Germinal center (tissue), 1 donor: Measurements from ENCODE around the gene ATRAID.
A peak's percentile ranks its signal among the peaks of the same experiment; 100 is the strongest.

ENCODE experiments used
- DNase-seq: peaks from one replicate; pipeline ENCODE4 v3.0.0; 2012; ENCODE audit warnings: mixed read lengths, low spot score

The ATRAID gene

GRCh38 chr2:27220091-27220490 lies 8.2 kb downstream of the ATRAID start:
- no peak for DNase-seq

GRCh38 chr2:27221166-27221565 lies 9.3 kb downstream of the ATRAID start:
- no peak for DNase-seq

GRCh38 chr2:27222407-27222806 lies 10.6 kb downstream of the ATRAID start:
- no peak for DNase-seq

GRCh38 chr2:27223416-27223815 lies 11.6 kb downstream of the ATRAID start:
- DNase-seq, result no peak

- DNase-seq, result no peak
Measured at GRCh38 chr2:27225526-27225925, 13.7 kb downstream of the ATRAID start.

- no peak for DNase-seq
Measured at GRCh38 chr2:27227501-27227900, 15.7 kb downstream of the ATRAID start.

GRCh38 chr2:27231921-27232320 lies 20.1 kb downstream of the ATRAID start:
- DNase-seq, result no peak

- DNase-seq, result no peak
Measured at GRCh38 chr2:27233341-27233740, 21.5 kb downstream of the ATRAID start.

GRCh38 chr2:27236136-27236535 lies 24.3 kb downstream of the ATRAID start:
- no peak for DNase-seq

GRCh38 chr2:27236626-27237025 lies 24.8 kb downstream of the ATRAID start:
- DNase-seq, result no peak

- no peak for DNase-seq
Measured at GRCh38 chr2:27237341-27237945, 25.6 kb downstream of the ATRAID start.

- DNase-seq, result no peak
Measured at GRCh38 chr2:27238976-27239375, 27.1 kb downstream of the ATRAID start.

GRCh38 chr2:27240406-27240805 lies 28.6 kb downstream of the ATRAID start:
- no peak for DNase-seq

- no peak for DNase-seq
Measured at GRCh38 chr2:27241761-27242613, 30.1 kb downstream of the ATRAID start.

- DNase-seq, result no peak
Measured at GRCh38 chr2:27242614-27242951, 30.7 kb downstream of the ATRAID start.

GRCh38 chr2:27243391-27244130 lies 31.7 kb downstream of the ATRAID start:
- DNase-seq, result no peak

GRCh38 chr2:27245116-27245515 lies 33.3 kb downstream of the ATRAID start:
- no peak for DNase-seq

GRCh38 chr2:27245626-27246025 lies 33.8 kb downstream of the ATRAID start:
- DNase-seq, result no peak

- DNase-seq, result no peak
Measured at GRCh38 chr2:27247893-27248292, 36.1 kb downstream of the ATRAID start.

- no peak for DNase-seq
Measured at GRCh38 chr2:27249159-27249890, 37.5 kb downstream of the ATRAID start.

- DNase-seq, result peak; percentile 64
Measured at GRCh38 chr2:27249891-27250651, 38.2 kb downstream of the ATRAID start.
